K562 (cell line): ENCODE measurements around the gene CAPN7. TPM values are rescaled to one million over a fixed set of nuclear protein-coding genes. Genes with fewer than 3 reads are reported as not detected.

ENCODE experiments used
- ARID1B ChIP-seq: fragments of 450-650 bp; IDR thresholded peaks from 2 replicates; pipeline ENCODE4 v1.6.1; 2016; ENCODE audit warnings: antibody characterized with exemption, mild to moderate bottlenecking, inconsistent platforms
- ASH1L ChIP-seq: fragments of 450-650 bp; IDR thresholded peaks from 2 replicates; pipeline ENCODE4 v1.6.1; 2018; ENCODE audit warnings: borderline replicate concordance, mild to moderate bottlenecking, low read depth; ENCODE audit not compliant: partially characterized antibody
- ETV6 ChIP-seq, 3 experiments: fragments of 150-350 bp in 1 of 3; sonication (generic) in 1 of 3; formaldehyde crosslinking in 1 of 3; IDR thresholded peaks; 2 replicates each; pipeline versions ENCODE4 v1.6.1 to v1.8.0; 2014 to 2022; ENCODE audit warnings: borderline replicate concordance in 2 of 3, low read depth in 2 of 3, antibody characterized with exemption in 1 of 3, low read length in 1 of 3, mild to moderate bottlenecking in 1 of 3, missing genetic modification reagents in 1 of 3
- GATA2 ChIP-seq: sonication (generic); formaldehyde crosslinking; IDR thresholded peaks from 2 replicates; pipeline ENCODE4 v1.4.0; 2020; ENCODE audit warnings: mild to moderate bottlenecking, missing genetic modification reagents
- PBX2 ChIP-seq, 2 experiments: IDR thresholded peaks in 1 of 2; conservative IDR thresholded peaks in 1 of 2; 2 replicates each; pipeline ENCODE4 v1.6.1; 2016; ENCODE audit warnings: low read depth in 2 of 2, mild to moderate bottlenecking in 1 of 2, missing compliant biosample characterization in 1 of 2, missing genetic modification characterization in 1 of 2, moderate library complexity in 1 of 2
- PHB ChIP-seq: fragments of 250-450 bp; sonication (Bioruptor Pico); IDR thresholded peaks from 2 replicates; pipeline ENCODE4 v1.5.0; 2021
- POLR2AphosphoS2 ChIP-seq: IDR thresholded peaks from 2 replicates; pipeline ENCODE4 v1.6.1; 2012; ENCODE audit warnings: low read length, improper control_type of control experiment
- RFX7 ChIP-seq: fragments of 250-450 bp; sonication (Bioruptor Pico); IDR thresholded peaks from 2 replicates; pipeline ENCODE4 v1.5.1; 2021; ENCODE audit warnings: mild to moderate bottlenecking
- SIX5 ChIP-seq, 2 experiments: IDR thresholded peaks; 2 replicates each; pipeline ENCODE4 v1.6.1; 2011; ENCODE audit warnings: low read length in 2 of 2, borderline replicate concordance in 1 of 2, low read depth in 1 of 2, mild to moderate bottlenecking in 1 of 2, moderate library complexity in 1 of 2; ENCODE audit not compliant: insufficient read depth in 1 of 2
- SMARCA4 ChIP-seq: fragments of 450-650 bp; IDR thresholded peaks from 2 replicates; pipeline ENCODE4 v1.6.1; 2016
- TSHZ1 ChIP-seq: fragments of 250-450 bp; sonication (Bioruptor Pico); IDR thresholded peaks from 2 replicates; pipeline ENCODE4 v1.4.0; 2020; ENCODE audit warnings: mild to moderate bottlenecking, moderate library complexity
- VEZF1 ChIP-seq: fragments of 200-800 bp; sonication (Bioruptor generic); IDR thresholded peaks from 2 replicates; pipeline ENCODE4 v1.6.1; 2017; ENCODE audit warnings: missing genetic modification characterization, missing compliant biosample characterization
- ZC3H8 ChIP-seq: fragments of 450-650 bp; IDR thresholded peaks from 2 replicates; pipeline ENCODE4 v1.6.1; 2017
- ZFP36 ChIP-seq: fragments of 150-350 bp; IDR thresholded peaks from 2 replicates; pipeline ENCODE4 v1.6.1; 2018; ENCODE audit warnings: low read length, low read depth; ENCODE audit not compliant: partially characterized antibody
- ZNF449 ChIP-seq: fragments of 250-450 bp; sonication (Bioruptor Pico); IDR thresholded peaks from 2 replicates; pipeline ENCODE4 v1.8.0; 2022; ENCODE audit warnings: moderate library complexity, mild to moderate bottlenecking, inconsistent platforms
- polyA plus RNA-seq, 8 experiments: library from polyadenylated mRNA; depleted of rRNA in 4 of 8; stranded (reverse) in 5 of 8; unstranded in 3 of 8; fragments of >200 nt; fragmentation: Nextera tagmentation in 2 of 8; fragmentation: Illumina TruSeq in 1 of 8; extraction: Ambion mirVana in 2 of 8; extraction: Trizol in 1 of 8; gene quantifications; 2 replicates each; pipeline versions ENCODE4 v1.2.1 to v1.2.3, GENCODE V29; 2011 to 2014; ENCODE audit warnings: inconsistent platforms in 1 of 8, missing spikeins in 1 of 8
- total RNA-seq, 7 experiments: library from RNA; depleted of rRNA in 6 of 7; stranded (reverse); fragments of >200 nt in 6 of 7; fragmentation: Illumina TruSeq in 2 of 7; extraction: Trizol in 2 of 7; gene quantifications; 2 replicates each; pipeline versions ENCODE4 v1.2.1 to v1.2.3, GENCODE V29; 2011 to 2021; ENCODE audit warnings: low replicate concordance in 1 of 7

Gene CAPN7
- total and polyA plus RNA-seq, 9 of the 15 experiments (the other 6 are each of a cell fraction or from before 2014, with no cell fraction given): 6.5 to 42.7 (median 32.7) TPM

- TF ChIP-seq VEZF1 (CRISPR knock-in tag) (peak; percentile 46; the same call in 1 of the 2 replicates), SMARCA4 (peak; percentile 39; the same call in 1 of the 2 replicates), GATA2 (CRISPR knock-in tag) (no peak), PBX2 (CRISPR knock-in tag; IDR thresholded peaks at IDR 0.05; ENCODE audit: low read depth) (no peak), PBX2 (tag; conservative IDR thresholded peaks at IDR 0.05; ENCODE audit: low read depth) (no peak), ASH1L (no peak), ZFP36 (no peak), POLR2AphosphoS2 (no peak), TSHZ1 (CRISPR knock-in tag) (no peak), SIX5 (IDR thresholded peaks at IDR 0.05; ENCODE audit: borderline replicate concordance in 1 of 2, insufficient read depth in 1 of 2, low read depth in 1 of 2, low read length in 2 of 2) (no peak), ZNF449 (CRISPR knock-in tag) (no peak), ETV6 (IDR thresholded peaks at IDR 0.05; ENCODE audit: borderline replicate concordance in 1 of 2, low read depth in 2 of 2, low read length in 1 of 2) (peak; percentile 90 to 92), ETV6 (CRISPR knock-in tag; IDR thresholded peaks at IDR 0.05; ENCODE audit: borderline replicate concordance) (no peak), ZC3H8 (no peak), RFX7 (CRISPR knock-in tag) (no peak), ARID1B (peak; percentile 45; the same call in 1 of the 2 replicates), PHB (no peak)
Observed at GRCh38 chr3:15300323-15301078, 94.5 kb downstream of the CAPN7 start (continued).
